SU-DHL-6 (cell line): Measurements from ENCODE around the gene ICE1.

Experiments
- EZH2phosphoT487 ChIP-seq: fragments of 200-600 bp; sonication (generic), shearing (Covaris generic); conservative IDR thresholded peaks from 2 replicates; pipeline ENCODE4 v1.6.1; 2018; ENCODE audit warnings: mild to moderate bottlenecking, antibody characterized with exemption, low read length, moderate library complexity, mixed read lengths
- TF ChIP-seq, protein P1 (sequence below): fragments of 200-600 bp; sonication (generic); IDR thresholded peaks from one replicate; pipeline ENCODE4 v1.5.1; 2017; ENCODE audit warnings: antibody characterized with exemption, mild to moderate bottlenecking, low read length, moderate library complexity; ENCODE audit not compliant: insufficient read depth, poor library complexity, severe bottlenecking

DNA sequence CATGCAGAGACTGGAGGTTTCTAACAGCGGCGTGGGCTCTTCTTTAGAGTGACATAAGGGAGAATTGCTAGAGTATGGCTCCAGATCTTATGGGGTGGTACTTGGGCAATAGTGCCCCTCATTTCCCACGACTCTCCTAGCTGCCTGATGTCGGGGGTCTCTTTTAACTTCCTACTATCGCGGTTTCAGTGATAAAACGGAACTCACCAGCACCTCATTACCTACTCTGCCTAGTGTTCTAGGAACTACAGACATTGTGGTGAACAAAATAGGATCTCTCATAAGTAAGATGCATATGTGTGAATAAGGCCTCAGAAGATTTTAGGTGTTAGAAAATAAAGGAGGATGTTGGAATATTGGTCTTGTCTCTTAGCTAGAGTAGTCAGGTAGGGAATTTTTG lies 1.1 kb downstream of the ICE1 start:
- TF ChIP-seq, protein P1, sequence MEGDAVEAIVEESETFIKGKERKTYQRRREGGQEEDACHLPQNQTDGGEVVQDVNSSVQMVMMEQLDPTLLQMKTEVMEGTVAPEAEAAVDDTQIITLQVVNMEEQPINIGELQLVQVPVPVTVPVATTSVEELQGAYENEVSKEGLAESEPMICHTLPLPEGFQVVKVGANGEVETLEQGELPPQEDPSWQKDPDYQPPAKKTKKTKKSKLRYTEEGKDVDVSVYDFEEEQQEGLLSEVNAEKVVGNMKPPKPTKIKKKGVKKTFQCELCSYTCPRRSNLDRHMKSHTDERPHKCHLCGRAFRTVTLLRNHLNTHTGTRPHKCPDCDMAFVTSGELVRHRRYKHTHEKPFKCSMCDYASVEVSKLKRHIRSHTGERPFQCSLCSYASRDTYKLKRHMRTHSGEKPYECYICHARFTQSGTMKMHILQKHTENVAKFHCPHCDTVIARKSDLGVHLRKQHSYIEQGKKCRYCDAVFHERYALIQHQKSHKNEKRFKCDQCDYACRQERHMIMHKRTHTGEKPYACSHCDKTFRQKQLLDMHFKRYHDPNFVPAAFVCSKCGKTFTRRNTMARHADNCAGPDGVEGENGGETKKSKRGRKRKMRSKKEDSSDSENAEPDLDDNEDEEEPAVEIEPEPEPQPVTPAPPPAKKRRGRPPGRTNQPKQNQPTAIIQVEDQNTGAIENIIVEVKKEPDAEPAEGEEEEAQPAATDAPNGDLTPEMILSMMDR = no peak
- TF ChIP-seq EZH2phosphoT487 = no peak
